ENCODE measurements around the gene RTKN.
A peak's percentile ranks its signal among the peaks of the same experiment; 100 is the strongest.
"Not testable (repeated sequence)": the region's sequence is repeated elsewhere in the genome, so short reads cannot be mapped to it uniquely, and the experiment has no call there.

RTKN gene

GRCh38 chr2:74461187-74462053 is 19.7 kb upstream of the RTKN start:
- no peak for DNase-seq

- DNase-seq = not testable (repeated sequence)
Measured at GRCh38 chr2:74460187-74460586, 18.4 kb upstream of the RTKN start.

- not testable (repeated sequence) for DNase-seq
Measured at GRCh38 chr2:74459503-74460118, 17.9 kb upstream of the RTKN start.

- no peak for DNase-seq
Measured at GRCh38 chr2:74458938-74459363, 17.2 kb upstream of the RTKN start.

GRCh38 chr2:74458132-74458937 is 16.6 kb upstream of the RTKN start, which contains the start of gene WBP1:
Gene WBP1, plus strand, starts transcription at chr2:74458438. Its CDS starts 165 bp downstream, at chr2:74458603.
- DNase-seq = peak; percentile 100

- peak; percentile 33 for DNase-seq
Measured at GRCh38 chr2:74457549-74458131, 15.9 kb upstream of the RTKN start.

- no peak for DNase-seq
Measured at GRCh38 chr2:74457129-74457548, 15.4 kb upstream of the RTKN start.

GRCh38 chr2:74454654-74455511 is 13.1 kb upstream of the RTKN start, which contains the start of gene INO80B:
Gene INO80B, plus strand, starts transcription at chr2:74455087. Its CDS starts 30 bp downstream, at chr2:74455117.
- peak; percentile 98 for DNase-seq

- no peak for DNase-seq
Measured at GRCh38 chr2:74450570-74451190, 8.9 kb upstream of the RTKN start.

GRCh38 chr2:74448771-74449170 is 7.0 kb upstream of the RTKN start:
- no peak for DNase-seq

- DNase-seq = no peak
Measured at GRCh38 chr2:74447230-74447999, 5.7 kb upstream of the RTKN start.

GRCh38 chr2:74444498-74445318 is 3.0 kb upstream of the RTKN start:
- DNase-seq = no peak

GRCh38 chr2:74442483-74443297 is 953 bp upstream of the RTKN start:
- not testable (repeated sequence) for DNase-seq

GRCh38 chr2:74441170-74441689 is 507 bp downstream of the RTKN start:
- DNase-seq = no peak

GRCh38 chr2:74440378-74441169 is 1.2 kb downstream of the RTKN start:
- DNase-seq = peak; percentile 67

- no peak for DNase-seq
Measured at GRCh38 chr2:74439803-74440377, 1.8 kb downstream of the RTKN start.

- no peak for DNase-seq
Measured at GRCh38 chr2:74439373-74439772, 2.4 kb downstream of the RTKN start.

Data from suppressor macrophage treated with lipopolysaccharide for 4 hours (primary cell).